Smooth muscle cell (in vitro differentiated cells): Measurements from ENCODE around the gene HSPA9. TPM values are rescaled to one million over a fixed set of nuclear protein-coding genes. Genes with fewer than 3 reads are reported as not detected.

Experiments
- DNase-seq: peaks from one replicate; lab custom pipeline; 2025; ENCODE audit not compliant: unreplicated experiment; lab: John Stamatoyannopoulos, UW
- H2AFZ ChIP-seq: fragments of 200-600 bp; sonication (generic); 2 replicates; pipeline ENCODE4 v1.6.0; 2016; ENCODE audit warnings: antibody characterized with exemption, low read depth, mild to moderate bottlenecking
- H3F3A ChIP-seq: fragments of 200-600 bp; sonication (generic); 2 replicates; pipeline ENCODE4 v1.6.0; 2017; ENCODE audit warnings: antibody characterized with exemption, low read depth
- H3K27ac ChIP-seq: fragments of 200-600 bp; sonication (generic); 2 replicates; pipeline ENCODE4 v1.5.1; 2016; ENCODE audit warnings: low read depth, mild to moderate bottlenecking
- H3K27me3 ChIP-seq: fragments of 200-600 bp; sonication (generic); 2 replicates; pipeline ENCODE4 v1.6.1; 2016; ENCODE audit warnings: low read depth, mild to moderate bottlenecking
- H3K36me3 ChIP-seq: fragments of 200-600 bp; sonication (generic); 2 replicates; pipeline ENCODE4 v1.5.1; 2016; ENCODE audit warnings: low read depth
- H3K4me1 ChIP-seq: fragments of 200-600 bp; sonication (generic); 2 replicates; pipeline ENCODE4 v1.5.1; 2016; ENCODE audit warnings: low read depth
- H3K4me2 ChIP-seq: fragments of 200-600 bp; sonication (generic); 2 replicates; pipeline ENCODE4 v1.6.0; 2016; ENCODE audit warnings: mild to moderate bottlenecking
- H3K4me3 ChIP-seq: fragments of 200-600 bp; sonication (generic); 2 replicates; pipeline ENCODE4 v1.5.1; 2016; ENCODE audit warnings: mild to moderate bottlenecking
- H3K79me2 ChIP-seq: fragments of 200-600 bp; sonication (generic); 2 replicates; pipeline ENCODE4 v1.6.0; 2016; ENCODE audit warnings: low read depth, mild to moderate bottlenecking
- H3K9ac ChIP-seq: fragments of 200-600 bp; sonication (generic); 2 replicates; pipeline ENCODE4 v1.6.0; 2016; ENCODE audit warnings: low read depth
- H3K9me3 ChIP-seq: fragments of 200-600 bp; sonication (generic); replicated peaks from 2 replicates; pipeline ENCODE4 v1.5.1; 2016; ENCODE audit warnings: low read depth
- H4K20me1 ChIP-seq: fragments of 200-600 bp; sonication (generic); 2 replicates; pipeline ENCODE4 v1.6.0; 2016; ENCODE audit warnings: low read depth
- WGBS: methylation state at CpG from one replicate; pipeline ENCODE4 v1.1.7; 2016; ENCODE audit warnings: low lambda C conversion rate; 5-methylcytosine and 5-hydroxymethylcytosine counted together
- polyA plus RNA-seq: library from polyadenylated mRNA; unstranded; fragments of >200 nt; fragmentation: Nextera tagmentation; extraction: Ambion mirVana; gene quantifications from 2 replicates; pipeline ENCODE4 v1.2.1, GENCODE V29; 2016
- total RNA-seq: library from RNA; depleted of rRNA; stranded (reverse); fragments of >200 nt; gene quantifications from 2 replicates; pipeline ENCODE4 v1.2.3, GENCODE V29; 2014
- TF ChIP-seq, protein P1 (sequence below): fragments of 200-600 bp; sonication (generic); IDR thresholded peaks from 2 replicates; pipeline ENCODE4 v1.5.1; 2017; ENCODE audit warnings: borderline replicate concordance, mild to moderate bottlenecking, antibody characterized with exemption; ENCODE audit not compliant: insufficient read depth, poor library complexity, severe bottlenecking

Gene HSPA9
- total and polyA plus RNA-seq, 2 experiments from 2014 or later = 136 to 263 TPM

DNA sequence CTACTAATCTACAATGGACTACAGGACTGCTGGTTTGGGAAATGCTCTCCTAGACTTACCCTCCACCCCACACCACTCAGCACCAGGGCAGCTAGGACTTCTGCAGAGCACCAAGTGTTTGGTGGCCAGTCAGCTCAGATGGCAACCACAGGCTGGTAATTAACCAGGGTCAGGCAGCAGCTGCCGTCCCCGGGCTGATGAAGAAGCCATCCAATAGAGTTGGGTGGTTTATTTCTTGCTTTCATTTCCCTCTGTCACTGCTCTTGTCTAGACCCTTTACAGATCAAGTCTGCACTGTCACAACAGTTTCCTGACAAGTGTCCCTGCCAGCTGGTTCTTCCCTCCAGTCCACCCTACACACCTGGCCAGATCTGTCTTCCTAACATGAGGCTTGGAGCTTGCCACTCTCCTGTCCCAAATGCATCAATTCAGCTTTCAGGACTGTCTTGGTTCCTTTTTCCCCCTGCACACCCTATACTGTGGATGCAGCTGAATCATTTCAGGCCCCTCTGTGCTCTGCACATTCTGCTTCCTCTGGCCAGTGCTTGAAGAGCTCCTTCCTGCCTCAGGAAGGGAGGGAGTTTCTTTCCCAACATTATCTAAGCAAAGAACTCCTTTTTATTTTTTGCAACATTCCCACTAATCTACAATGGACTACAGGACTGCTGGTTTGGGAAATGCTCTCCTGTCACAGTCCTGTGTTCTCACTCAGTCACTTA, 30.2 kb upstream of the HSPA9 start:
- no peak overlapping the region for H3K4me2 ChIP-seq
- 86% methylated on average over 2 of the region's 2 CpGs for WGBS

DNA sequence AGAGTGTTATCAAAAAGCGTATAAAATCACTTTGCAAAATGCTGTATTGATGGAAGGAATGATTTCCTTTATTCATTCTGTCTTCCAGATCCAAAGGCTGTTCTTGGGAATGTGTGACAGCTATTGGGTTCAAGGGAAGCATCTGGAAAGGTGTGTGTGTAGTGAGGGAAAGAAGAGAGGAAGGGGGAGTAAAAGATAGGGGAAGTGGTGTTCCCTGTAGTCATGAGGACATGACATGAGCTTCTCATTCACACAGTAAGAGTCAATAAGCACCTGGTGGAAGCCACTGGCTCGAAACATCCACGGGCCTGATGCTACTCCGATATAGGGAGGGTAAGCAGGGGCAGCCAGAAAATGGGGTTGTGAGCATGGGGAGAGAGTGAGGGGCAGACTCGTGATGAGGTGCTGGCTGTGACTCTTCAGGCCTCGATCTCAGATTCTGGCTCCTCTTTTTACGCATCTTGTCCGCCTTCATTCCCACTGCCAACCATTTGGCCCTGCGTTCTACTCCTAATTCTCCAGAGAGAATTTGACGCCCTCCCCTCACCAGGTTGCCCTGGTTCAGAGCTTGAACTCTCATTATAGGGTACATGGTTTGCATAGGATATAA, 29.1 kb upstream of the HSPA9 start:
- Histone ChIP-seq H3K36me3 (no peaks in the 10 kb centered on the region), H3K4me1 (peaks cover 12% of the 10 kb centered on the region), H3F3A (no peaks in the 10 kb centered on the region), H3K9me3 (no peaks in the 10 kb centered on the region), H2AFZ (no peak overlapping the region), H3K27me3 (no peaks in the 10 kb centered on the region), H3K27ac (no peak overlapping the region), H3K4me2 (no peak overlapping the region), H4K20me1 (no peaks in the 10 kb centered on the region), H3K79me2 (no peaks in the 10 kb centered on the region), H3K9ac (no peak overlapping the region), H3K4me3 (no peak overlapping the region)
- DNase-seq = no peak
- TF ChIP-seq, protein P1, sequence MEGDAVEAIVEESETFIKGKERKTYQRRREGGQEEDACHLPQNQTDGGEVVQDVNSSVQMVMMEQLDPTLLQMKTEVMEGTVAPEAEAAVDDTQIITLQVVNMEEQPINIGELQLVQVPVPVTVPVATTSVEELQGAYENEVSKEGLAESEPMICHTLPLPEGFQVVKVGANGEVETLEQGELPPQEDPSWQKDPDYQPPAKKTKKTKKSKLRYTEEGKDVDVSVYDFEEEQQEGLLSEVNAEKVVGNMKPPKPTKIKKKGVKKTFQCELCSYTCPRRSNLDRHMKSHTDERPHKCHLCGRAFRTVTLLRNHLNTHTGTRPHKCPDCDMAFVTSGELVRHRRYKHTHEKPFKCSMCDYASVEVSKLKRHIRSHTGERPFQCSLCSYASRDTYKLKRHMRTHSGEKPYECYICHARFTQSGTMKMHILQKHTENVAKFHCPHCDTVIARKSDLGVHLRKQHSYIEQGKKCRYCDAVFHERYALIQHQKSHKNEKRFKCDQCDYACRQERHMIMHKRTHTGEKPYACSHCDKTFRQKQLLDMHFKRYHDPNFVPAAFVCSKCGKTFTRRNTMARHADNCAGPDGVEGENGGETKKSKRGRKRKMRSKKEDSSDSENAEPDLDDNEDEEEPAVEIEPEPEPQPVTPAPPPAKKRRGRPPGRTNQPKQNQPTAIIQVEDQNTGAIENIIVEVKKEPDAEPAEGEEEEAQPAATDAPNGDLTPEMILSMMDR = no peak
- WGBS = 94% methylated on average over 10 of the region's 10 CpGs

More for the DNA sequence above, 30.2 kb upstream of the HSPA9 start:
- Histone ChIP-seq H3K79me2 (no peaks in the 10 kb centered on the region), H3K4me3 (no peak overlapping the region), H3K9me3 (no peaks in the 10 kb centered on the region), H4K20me1 (no peaks in the 10 kb centered on the region), H3K36me3 (no peaks in the 10 kb centered on the region), H3K27me3 (no peaks in the 10 kb centered on the region), H3K9ac (no peak overlapping the region), H3K4me1 (peaks cover 18% of the 10 kb centered on the region), H2AFZ (no peak overlapping the region), H3K27ac (no peak overlapping the region), H3F3A (peaks cover 4% of the 10 kb centered on the region)
- DNase-seq = no peak
- TF ChIP-seq, protein P1 = no peak

DNA sequence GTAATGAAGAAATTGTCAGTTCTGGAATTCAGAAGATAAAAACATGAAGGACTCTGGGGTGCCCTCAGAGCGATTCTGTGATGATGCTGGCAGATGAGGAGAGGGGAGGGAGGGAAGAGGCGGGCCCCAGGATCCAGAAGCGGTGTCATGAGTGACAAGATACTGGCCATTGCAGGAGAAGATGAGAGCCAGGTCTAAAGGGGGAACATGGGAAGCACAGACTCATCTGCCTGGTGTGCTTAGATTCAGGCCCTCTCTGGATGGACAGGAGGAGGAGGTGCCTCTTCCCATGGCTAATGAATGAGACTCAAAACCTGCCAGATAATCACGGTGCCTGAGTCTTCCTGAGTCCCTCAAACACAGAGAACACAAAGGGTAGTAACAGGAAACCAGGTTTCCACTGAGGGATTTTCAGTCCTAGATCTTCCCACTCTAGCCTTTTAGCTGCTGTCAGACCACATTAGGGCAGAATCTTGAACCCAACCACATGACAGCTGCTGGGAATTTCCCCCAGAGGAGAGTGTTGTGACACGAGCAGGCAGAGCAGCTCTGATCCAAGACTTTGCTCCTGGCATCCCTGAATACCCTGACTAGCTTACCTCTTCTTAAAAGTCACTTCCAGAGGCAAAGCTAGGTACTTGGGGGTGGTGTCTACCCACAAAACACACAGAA, 28.2 kb upstream of the HSPA9 start:
- Histone ChIP-seq H2AFZ (peak overlapping the region; percentile 52), H3F3A (no peaks in the 10 kb centered on the region), H3K9me3 (no peaks in the 10 kb centered on the region), H3K27me3 (no peaks in the 10 kb centered on the region), H3K9ac (peak overlapping the region; percentile 25), H3K4me1 (peaks cover 12% of the 10 kb centered on the region), H3K79me2 (no peaks in the 10 kb centered on the region), H3K27ac (peak overlapping the region; percentile 55), H3K4me3 (no peak overlapping the region), H4K20me1 (no peaks in the 10 kb centered on the region), H3K4me2 (peak overlapping the region; percentile 7), H3K36me3 (no peaks in the 10 kb centered on the region)
- DNase-seq = no peak
- WGBS = 62% methylated on average over 5 of the region's 5 CpGs
- TF ChIP-seq, protein P1 = no peak
